ENCODE measurements around the gene STOML1.
"Not testable (repeated sequence)": the region's sequence is repeated elsewhere in the genome, so short reads cannot be mapped to it uniquely, and the experiment has no call there.

Gene STOML1

DNA sequence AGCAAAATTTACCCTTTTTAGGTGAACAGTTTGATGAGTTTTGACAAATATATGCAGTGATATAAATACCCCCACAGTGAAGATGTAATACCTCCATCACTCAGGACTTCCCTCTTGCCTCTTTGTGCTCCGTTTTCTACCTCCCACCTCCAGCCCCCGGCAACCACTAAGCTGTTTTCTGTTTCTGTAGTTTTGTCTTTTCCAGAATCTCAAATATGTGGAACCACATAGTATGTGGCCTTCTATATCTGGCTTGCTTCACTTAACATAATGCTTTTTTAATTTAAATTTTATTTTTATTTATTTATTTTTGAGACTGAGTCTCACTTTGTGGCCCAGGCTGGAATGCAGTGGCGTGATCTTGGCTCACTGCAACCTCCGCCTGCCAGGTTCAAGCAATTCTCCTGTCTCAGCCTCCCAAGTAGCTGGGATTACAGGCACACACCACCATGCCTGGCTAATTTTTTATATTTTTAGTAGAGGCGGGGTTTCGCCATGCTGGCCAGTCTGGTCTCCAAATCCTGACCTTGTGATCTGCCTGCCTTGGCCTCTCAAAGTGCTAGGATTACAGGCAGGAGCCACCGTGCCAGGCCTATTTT, 31.5 kb downstream of the STOML1 start:
- DNase-seq (ENCODE audit: low spot score), result not testable (repeated sequence)

DNA sequence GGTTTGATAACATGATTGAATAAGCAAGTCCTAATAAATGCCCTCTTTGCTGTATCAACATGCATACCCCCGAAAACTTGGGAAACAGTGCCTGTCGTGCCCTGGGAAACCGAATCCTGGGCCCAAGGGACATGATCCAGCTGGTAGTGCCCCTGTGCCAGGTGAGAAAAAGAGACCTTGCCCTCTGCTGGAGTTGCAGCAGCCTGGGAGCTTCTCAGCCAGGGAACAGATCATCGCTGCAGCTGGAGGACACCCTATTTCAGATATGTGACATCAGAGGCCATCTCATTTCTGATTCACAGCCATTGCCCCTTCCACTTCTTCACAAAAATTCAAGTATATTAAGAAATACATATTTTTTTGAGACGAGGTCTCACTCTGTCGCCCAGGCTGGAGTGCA, 32.3 kb downstream of the STOML1 start:
- DNase-seq (ENCODE audit: low spot score), result peak; percentile 27

DNA sequence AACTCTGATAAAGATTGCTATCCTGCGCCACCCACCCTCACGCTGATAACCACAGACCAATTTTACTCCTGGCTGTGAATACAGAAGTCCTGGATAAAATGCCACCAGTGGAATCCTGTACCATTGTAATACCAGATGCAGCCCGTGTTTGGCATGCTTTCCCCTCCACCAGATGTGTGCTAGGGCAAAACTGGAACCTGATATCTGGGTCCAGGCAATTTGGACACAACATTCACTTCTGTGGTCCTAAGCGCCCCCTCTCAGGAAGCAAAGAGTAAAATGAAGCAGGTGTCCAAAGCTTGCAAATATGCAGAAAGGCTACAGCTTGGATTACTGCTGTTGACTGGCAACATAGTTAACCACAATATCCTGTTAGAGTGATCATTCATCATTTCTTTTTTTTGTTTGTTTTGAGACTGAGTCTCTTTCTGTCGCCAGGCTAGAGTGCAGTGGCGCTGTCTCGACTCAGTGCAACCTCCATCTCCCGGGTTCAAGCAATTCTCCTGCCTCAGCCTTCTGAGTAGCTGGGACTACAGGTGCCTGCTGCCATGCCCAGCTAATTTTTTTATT, 33.0 kb downstream of the STOML1 start:
- DNase-seq (ENCODE audit: low spot score), result peak; percentile 89

DNA sequence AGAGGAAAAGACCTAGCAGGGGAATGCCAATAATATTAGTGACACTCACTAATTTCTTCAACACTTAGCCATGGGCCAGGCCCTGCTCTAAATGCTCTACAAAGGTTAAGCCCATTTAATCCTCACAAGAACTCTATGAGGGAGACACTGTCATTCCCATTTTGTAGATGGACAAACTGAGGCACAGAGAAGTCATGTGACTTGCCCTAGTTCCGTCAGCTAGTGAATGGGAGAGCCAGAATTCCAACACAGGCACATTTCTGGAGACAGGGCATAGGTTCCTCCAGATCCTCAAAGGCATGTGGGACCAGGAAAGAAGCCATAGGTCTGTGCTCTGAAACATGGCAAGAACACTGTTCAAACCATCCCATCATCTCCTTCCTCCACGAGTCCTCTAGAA, 34.3 kb downstream of the STOML1 start:
- no peak for DNase-seq (ENCODE audit: low spot score)

DNA sequence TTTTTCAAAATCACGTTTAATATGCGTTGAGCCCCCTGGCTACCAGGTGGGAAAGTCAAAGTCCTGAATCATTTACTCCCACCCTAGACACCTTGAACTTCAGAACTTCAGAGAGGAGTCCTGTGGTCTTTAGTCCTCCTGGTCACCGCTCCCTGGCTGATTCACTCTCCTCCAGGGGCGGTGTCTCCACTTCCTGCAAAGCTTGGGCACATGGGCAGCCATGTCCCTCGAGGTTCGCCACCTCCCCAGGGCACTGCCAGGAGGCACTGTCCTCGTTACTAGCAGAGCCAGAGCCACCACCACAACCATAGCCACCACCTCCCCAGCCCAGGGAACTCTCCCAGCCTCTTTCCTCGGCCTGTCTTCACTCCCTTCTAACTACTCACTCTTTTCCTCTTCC, 34.8 kb downstream of the STOML1 start:
- no peak for DNase-seq (ENCODE audit: low spot score)

DNA sequence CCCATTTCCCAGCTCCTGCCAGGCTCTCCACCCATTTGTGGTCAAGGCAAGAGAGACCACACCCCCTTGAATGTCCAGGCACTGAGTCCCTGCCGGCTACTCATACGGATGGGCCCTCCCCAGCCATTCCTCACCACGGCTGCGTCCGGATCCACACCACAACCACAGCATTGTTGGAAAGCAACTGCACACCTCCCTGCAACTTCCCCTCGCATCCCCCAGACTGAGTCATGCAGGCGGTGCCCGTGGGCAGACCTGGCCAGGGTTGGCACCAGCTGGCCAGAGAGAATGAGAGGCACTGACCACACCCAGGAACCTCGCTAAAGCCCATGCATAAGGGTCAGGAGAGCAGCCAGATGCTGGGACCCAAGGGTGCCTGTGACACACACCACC, 35.4 kb downstream of the STOML1 start:
- no peak for DNase-seq (ENCODE audit: low spot score)

DNA sequence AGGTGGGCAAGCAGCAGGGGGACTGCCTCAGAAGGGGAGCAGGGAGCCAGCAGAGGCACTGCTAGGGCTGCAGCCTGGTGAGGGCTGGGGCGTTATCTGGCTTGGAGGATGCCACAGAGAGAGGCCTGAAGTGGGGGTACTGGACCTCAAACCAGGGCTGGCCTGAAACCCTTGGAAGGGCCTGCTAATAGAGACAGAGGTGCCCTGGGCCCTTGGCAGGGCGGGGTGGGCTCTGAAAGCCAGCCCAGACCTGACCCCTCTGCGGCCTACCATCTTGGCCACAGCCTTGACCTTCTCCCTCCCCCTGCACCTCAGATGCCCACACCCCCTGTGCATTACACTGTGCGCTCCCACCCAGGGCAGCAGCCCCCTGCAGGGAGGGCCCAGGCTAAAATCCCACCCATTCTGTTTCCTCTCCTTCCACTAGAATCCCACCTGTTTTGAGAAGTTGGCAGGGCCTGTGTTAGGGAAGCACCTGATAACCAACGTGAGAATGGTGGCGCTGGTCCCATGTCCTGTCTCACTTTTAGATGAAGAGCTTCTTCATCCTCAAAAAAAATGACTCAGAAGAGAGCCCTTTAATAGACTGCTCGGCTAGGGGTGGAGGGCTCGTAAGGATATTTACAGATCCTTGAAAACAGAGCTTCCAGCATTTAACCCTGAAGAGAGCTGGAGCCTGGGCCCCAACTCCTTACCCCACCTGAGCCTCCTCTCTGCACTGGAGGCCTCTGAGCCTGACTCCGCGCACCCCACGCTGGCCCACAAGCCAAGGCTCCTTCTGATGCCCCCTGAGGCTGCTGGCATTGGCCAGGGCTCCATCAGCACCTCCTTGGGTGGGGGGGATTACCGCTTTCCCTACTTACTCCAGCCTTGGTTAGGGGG, 36.0 kb downstream of the STOML1 start:
- no peak for DNase-seq (ENCODE audit: low spot score)

DNA sequence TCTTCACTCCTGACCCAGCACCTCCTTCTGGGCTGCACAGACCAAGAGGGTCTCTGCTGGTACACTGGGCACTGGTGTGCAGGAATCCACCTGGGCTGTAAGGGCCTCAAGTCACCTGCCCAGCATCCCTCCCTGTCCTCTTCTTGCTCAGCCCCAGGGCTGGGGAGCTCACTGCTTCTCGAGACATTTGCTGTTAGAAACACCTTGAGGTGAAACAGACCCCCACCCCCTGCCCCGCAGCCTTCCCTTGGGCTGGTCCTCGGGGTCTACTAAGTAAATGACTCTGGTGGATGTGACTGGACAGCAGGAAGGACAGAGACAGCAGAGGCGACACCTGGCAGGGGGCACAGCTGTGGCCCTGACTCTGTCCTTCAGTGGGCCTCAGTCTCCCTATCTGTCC, 36.8 kb downstream of the STOML1 start:
- DNase-seq (ENCODE audit: low spot score), result no peak

DNA sequence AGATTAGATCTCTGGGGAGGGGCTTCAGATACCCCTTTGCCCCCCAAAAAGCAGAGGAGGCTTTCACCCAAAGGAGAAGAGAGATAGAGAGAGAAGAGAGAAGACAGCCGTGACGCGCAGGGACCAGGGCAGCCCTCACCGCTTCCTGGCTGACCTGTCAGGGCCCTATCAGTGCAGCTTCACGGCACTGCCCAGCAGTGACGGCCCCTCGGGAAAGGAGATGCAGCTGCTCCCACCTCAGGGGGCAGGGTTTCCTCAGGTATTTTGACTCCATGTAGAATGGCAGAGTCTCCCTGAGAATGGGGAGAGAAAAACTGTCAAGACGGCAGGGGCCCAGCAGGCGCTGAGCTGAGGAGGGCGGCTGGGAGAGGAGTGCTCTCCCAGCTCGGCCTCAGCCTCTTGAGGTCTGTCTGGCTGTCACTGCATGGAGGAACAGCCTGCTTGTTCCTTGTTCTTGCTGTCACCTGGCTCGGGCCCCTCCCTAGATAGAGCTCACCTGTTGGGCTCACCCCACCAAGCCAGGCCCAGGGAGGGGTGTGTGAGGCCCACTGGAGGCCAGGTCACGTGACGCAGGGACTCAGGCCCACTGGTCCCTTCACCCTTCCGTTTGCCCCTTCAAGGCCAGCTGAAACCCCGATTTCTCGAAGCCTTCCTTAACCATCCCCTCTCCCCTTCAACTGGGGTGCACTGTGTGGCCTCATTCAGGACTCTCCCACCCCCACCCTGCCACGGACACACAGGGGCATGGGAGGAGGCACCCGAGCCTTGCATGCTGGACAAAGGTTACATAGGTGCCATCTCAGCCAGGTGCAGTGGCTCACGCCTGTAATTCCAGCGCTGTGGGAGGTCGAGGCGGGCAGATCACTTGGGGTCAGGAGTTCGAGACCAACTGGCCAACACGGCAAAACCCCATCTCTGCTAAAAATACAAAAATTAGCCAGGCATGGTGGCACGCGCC, 37.6 kb downstream of the STOML1 start:
- DNase-seq (ENCODE audit: low spot score), result no peak

DNA sequence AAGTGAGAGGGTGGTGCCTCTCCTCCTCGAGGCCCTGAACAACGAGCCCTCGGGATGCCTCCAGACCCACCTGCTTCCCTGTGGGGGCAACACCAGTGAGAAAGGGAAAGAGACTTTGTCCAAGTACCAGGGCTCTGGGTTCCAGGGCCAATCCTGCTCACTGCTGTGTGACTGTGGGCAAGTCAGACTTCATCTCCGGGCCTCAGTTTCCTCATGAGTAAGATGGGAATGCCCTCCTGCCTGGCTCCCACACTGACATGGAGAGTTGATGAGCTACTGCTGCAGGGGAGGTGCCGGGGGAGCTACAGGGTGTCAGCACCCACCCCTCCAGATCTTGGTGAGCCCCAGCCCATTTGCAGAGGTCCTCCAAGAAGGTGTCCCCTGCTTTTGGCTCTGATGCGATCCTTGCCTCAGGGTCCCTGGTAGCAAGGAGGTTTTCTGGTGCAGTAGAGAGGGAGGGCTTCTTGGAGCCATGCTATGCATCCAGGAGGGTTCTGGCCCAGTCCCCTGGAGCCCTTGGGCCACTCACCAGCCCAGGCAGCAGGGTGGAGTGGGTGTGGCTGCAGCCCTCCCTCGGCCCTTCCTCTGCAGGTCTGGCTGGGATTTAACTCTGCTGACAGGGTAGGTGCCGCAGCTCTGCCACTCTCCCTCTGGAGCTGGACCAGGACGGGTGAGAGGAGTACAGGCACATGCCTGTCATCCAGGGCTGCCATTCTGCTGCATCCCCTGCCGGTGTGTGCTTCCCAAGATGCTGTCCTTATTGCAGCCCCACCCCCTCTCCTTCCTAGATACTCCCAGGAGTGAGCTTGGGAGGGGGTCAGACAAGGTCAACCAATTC, 39.0 kb downstream of the STOML1 start:
- no peak for DNase-seq (ENCODE audit: low spot score)

DNA sequence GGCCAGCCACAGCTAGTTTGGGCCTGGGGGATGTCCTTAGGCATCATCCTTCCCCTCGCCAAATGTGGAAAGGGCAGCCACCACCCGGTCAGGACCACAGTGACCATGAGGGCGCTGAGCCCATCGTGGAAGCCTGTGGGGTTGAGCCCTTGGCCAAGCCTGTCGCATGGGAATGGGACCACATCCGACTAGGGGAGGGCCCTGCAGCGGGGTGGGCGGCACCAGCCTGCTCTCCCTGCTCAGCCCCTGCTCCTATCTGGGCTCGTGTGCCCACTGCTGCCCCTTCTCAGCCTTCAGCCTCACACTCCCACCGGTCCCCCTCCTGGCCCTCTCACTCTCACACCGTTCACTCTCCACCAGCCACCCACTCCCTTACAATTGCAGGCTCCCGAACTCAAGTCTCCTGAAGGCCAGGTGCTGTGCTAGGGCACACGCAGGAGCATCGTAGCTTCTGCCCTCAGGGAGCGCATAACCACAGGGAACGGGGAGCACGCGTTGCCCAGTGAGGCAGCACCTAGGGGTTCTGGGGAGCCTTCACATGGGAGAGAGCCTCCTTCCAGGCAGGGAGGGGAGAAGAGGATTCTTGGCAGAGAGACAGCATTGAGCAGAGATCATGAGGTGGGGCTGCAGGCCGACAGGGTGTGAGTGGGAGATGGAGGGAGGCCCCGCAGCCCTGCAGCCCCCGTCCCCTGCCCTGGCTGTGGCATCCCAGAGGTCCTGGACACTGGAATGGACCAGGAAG, 39.8 kb downstream of the STOML1 start:
- DNase-seq (ENCODE audit: low spot score), result no peak

DNA sequence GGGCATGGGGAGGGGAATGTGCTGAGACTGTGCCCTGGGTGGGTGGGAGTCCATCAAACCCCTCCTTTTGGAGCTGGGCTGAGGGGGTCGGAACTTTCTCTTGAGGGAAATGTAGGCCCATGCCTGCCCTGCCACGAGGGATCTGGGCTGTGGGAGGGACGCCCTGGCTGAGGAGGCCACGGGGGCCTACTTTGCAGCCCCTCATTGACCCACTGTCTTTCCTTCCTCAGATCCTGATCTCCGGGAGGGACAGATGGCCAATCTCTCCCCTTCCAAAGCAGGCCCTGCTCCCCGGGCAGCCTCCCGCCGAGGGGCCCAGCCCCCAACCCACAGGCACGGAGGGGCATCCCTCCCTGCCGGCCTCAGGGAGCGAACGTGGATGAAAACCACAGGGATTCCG, 40.5 kb downstream of the STOML1 start:
- no peak for DNase-seq (ENCODE audit: low spot score)

DNA sequence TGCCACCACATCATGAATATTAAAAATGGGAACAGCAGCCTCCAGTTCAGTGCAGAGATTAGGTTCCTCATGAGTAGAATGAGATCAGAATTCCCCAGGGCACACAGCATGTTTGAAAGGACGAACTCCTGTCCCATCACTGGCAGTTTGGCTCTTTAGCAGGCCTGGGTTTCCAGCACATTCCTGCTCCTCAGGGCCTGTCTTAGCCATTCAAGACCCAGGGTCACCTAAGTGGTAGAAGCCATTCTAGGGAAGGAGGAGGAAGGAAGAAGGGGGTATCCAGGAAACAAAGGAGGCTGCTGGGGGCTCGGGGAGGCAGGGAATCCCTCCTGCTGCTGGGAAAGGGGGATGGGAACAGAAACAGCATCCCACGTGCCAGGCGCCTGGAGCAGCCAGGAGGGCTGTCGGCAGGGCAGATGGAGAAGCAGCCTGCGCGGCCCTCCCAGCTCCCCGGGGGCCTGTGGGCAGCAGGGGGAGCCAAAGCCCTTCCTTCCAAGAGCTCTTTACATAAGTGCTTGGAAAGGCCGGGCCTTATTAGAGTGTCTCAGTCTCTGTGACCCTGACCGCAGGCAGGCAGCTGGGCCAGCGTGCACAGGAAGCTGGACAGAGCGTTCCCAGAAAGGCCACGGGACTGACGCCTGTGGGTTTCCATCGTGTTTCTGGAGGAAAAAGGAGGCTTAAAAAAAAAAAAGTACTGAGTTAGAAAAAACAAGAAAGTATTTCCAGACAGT, 41.1 kb downstream of the STOML1 start:
- DNase-seq (ENCODE audit: low spot score), result peak; percentile 76

DNA sequence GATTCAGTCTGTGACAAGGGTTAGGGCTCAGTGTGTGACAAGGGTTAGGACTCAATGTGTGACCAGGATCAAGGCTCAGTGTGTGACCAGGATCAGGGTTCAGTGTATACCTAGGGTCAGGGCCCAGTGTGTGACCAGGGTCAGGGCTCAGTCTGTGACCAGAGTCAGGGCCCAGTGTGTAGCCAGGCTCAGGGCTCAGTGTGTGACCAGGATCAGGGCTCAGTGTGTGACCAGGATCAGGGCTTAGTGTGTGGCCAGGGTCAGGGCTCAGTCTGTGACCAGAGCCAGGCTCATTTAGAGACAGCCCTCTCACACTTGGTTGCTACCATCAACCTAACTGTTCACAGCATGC, 41.6 kb downstream of the STOML1 start:
- DNase-seq (ENCODE audit: low spot score), result no peak

DNA sequence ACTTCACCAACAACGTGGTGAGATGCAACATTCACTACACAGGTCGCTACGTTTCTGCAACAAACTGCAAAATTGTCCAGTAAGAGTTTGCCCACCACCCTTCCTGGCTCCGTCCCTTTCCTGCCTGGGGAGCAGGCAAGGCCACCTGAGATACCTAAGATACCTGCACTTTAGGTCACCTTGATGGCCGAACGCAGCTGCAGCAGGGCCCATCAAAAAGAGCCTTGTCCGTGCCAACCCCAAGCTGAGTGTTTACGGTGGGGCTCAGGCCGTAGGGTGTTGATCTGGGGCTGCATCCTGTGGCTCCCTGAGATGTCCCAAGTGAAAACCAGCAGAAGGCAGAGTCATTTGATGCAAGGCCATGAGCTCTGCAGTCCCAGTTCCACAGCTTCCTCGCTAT, 42.6 kb downstream of the STOML1 start:
- DNase-seq (ENCODE audit: low spot score), result no peak

DNA sequence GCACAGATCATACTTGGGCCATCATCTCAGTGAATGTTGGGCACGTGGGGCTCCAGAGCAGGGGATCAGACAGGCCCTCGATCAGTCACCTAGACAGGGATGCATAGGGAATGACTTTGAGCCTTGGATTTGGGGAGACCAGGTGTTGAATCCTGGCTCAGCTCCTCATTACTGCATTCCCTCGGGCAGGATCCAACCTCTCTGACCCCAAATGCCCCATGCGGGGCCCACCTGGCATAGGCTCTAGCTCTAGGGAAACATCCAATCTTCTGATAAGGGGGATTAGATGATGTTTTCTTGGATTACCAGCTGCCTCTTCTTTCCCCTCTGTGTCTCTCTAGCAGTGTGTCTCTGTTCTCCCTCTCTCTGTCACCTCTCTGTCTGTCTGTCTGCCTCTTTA, 43.1 kb downstream of the STOML1 start:
- no peak for DNase-seq (ENCODE audit: low spot score)

DNA sequence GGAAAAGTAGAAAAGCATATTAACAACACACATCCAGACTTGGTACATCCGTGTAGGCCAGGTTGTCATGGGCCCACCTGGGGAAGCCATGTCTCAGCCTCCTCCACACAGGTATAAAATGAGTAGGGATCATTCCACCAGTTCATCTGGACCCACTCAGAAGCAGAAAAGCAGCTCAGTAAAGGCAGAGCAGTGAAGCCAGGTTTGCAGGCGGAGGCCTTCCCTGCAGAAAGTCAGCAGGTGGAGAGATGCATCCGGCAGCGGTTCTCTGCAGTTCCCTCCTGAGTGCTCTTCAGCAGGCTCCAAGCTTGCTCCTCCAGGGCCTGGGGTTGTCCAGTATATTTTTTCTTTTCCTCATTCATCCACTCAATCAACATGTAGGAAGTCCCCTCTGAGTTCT, 43.7 kb downstream of the STOML1 start:
- DNase-seq (ENCODE audit: low spot score), result no peak

DNA sequence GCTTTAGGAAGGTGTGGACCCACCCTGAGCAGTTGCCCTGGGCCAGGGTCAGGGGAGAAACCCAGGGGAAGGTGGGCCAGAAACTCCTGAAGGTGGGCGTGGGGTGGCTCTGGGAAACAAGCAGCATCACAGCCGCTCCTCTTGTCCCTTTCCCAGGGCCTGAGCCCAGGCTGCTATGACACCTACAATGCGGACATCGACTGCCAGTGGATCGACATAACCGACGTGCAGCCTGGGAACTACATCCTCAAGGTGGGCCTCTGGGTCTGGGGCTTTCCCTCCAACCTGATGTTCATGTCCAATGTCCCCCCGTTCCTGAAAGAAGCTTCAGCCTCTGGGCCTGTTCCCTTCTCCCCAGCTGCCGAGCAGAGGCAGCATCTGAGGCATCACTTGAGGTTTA, 44.4 kb downstream of the STOML1 start:
- DNase-seq (ENCODE audit: low spot score), result no peak

DNA sequence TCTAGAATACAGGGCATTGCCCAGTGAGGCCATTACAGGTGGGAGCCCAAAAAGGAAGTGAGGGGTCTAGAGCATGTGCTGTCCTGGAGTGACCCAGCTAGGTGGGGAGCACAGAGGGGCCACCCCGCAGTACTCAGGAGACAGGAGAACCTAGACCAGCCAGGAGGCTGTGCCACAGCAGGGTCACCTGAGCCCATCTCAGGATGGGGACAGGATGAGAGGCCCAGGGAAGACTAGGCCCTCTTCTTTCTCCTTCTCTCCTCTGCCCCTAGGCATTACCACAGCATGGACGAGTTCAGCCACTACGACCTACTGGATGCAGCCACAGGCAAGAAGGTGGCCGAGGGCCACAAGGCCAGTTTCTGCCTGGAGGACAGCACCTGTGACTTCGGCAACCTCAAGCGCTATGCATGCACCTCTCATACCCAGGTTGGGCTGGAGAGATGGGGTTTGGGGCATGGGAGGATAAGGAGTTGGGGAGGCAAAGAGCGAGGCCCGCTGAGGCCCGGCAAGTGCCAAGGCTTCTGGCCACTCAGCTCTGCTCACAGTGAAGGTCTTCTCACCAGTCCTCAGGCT, 45.2 kb downstream of the STOML1 start:
- no peak for DNase-seq (ENCODE audit: low spot score)

Measured in NAMALWA (cell line).